Activated naive CD8-positive, alpha-beta T cell treated with anti-CD3 and anti-CD28 coated beads, Interleukin-2, amount 10 ng/mL, durations not matched to agents 7 days and 5 days (primary cell): ENCODE results near the gene OR51I1. TPM values are rescaled to one million over a fixed set of nuclear protein-coding genes. Genes with fewer than 3 reads are reported as not detected.

Experiments
- ATAC-seq: fragments of 150-1000 bp; cut with Tn5 transposase; one replicate; pipeline ENCODE4 v1.10.0; 2021; ENCODE audit warnings: low read depth, moderate library complexity
- POLR2A ChIA-PET: fragments of 350-600 bp; sonication (Branson Sonifier 250); formaldehyde crosslinking; loops from one replicate; lab custom pipeline; 2021; ENCODE audit warnings: antibody characterized with exemption; lab: Charles Lee
- DNase-seq: peaks from one replicate; pipeline ENCODE4 v3.0.0; 2021
- H3K27ac Mint-ChIP-seq: one replicate; pipeline ENCODE4 v1.8.0; 2022; ENCODE audit warnings: mild to moderate bottlenecking, mixed read lengths
- H3K27me3 Mint-ChIP-seq: one replicate; pipeline ENCODE4 v1.8.0; 2022; ENCODE audit warnings: mild to moderate bottlenecking, moderate library complexity, mixed read lengths
- H3K36me3 Mint-ChIP-seq: one replicate; pipeline ENCODE4 v1.8.0; 2021; ENCODE audit warnings: mild to moderate bottlenecking, mixed read lengths
- H3K4me1 Mint-ChIP-seq: one replicate; pipeline ENCODE4 v1.8.0; 2021; ENCODE audit warnings: mixed read lengths
- H3K4me3 Mint-ChIP-seq: one replicate; pipeline ENCODE4 v1.8.0; 2022; ENCODE audit warnings: mild to moderate bottlenecking, moderate library complexity, mixed read lengths
- H3K9me3 Mint-ChIP-seq: one replicate; pipeline ENCODE4 v1.8.0; 2021; ENCODE audit warnings: mixed read lengths
- total RNA-seq, 2 experiments: library from RNA; stranded (reverse); gene quantifications; one replicate each; pipeline ENCODE4 v1.2.3, GENCODE V29; 2021

OR51I1 gene
- total RNA-seq = not detected

GRCh38 chr11:5441414-5441813 lies at the start of gene OR51I1:
TSS of gene OR51I1 (minus strand) at chr11:5441514. CDS start at chr11:5441514, 0 bp downstream.
- peaks cover 7% of the 10 kb centered on the region for H3K27me3 Mint-ChIP-seq
- POLR2A ChIA-PET = no interaction called here
- ATAC-seq = no peak
- no peaks in the 10 kb centered on the region for H3K4me1 Mint-ChIP-seq
- H3K36me3 Mint-ChIP-seq = no peaks in the 10 kb centered on the region
- H3K9me3 Mint-ChIP-seq = no peaks in the 10 kb centered on the region
- no peak for DNase-seq
- H3K4me3 Mint-ChIP-seq = no peak within 1 kb of the TSS
- no peak within 1 kb of the TSS for H3K27ac Mint-ChIP-seq

GRCh38 chr11:5489576-5490357 lies 48.5 kb upstream of the OR51I1 start:
- Mint-ChIP-seq H3K27me3 (peaks cover 6% of the 10 kb centered on the region), H3K27ac (no peak overlapping the region), H3K36me3 (no peaks in the 10 kb centered on the region), H3K4me1 (no peaks in the 10 kb centered on the region), H3K4me3 (no peak overlapping the region), H3K9me3 (no peaks in the 10 kb centered on the region)
- POLR2A ChIA-PET = no interaction called here
- DNase-seq = no peak
- no peak for ATAC-seq

DNA sequence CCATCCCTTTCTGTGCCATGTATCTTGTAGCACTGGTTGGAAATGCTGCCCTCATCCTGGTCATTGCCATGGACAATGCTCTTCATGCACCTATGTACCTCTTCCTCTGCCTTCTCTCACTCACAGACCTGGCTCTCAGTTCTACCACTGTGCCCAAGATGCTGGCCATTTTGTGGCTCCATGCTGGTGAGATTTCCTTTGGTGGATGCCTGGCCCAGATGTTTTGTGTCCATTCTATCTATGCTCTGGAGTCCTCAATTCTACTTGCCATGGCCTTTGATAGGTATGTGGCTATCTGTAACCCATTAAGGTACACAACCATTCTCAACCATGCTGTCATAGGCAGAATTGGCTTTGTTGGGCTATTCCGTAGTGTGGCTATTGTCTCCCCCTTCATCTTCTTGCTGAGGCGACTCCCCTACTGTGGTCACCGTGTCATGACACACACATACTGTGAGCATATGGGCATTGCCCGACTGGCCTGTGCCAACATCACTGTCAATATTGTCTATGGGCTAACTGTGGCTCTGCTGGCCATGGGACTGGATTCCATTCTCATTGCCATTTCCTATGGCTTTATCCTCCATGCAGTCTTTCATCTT lies 47.6 kb upstream of the OR51I1 start:
- H3K27me3 Mint-ChIP-seq = peaks cover 6% of the 10 kb centered on the region
- ATAC-seq = no peak
- POLR2A ChIA-PET = no interaction called here
- H3K36me3 Mint-ChIP-seq = no peaks in the 10 kb centered on the region
- H3K9me3 Mint-ChIP-seq = no peaks in the 10 kb centered on the region
- H3K4me1 Mint-ChIP-seq = no peaks in the 10 kb centered on the region
- no peak for DNase-seq
- no peak overlapping the region for H3K4me3 Mint-ChIP-seq
- no peak overlapping the region for H3K27ac Mint-ChIP-seq

DNA sequence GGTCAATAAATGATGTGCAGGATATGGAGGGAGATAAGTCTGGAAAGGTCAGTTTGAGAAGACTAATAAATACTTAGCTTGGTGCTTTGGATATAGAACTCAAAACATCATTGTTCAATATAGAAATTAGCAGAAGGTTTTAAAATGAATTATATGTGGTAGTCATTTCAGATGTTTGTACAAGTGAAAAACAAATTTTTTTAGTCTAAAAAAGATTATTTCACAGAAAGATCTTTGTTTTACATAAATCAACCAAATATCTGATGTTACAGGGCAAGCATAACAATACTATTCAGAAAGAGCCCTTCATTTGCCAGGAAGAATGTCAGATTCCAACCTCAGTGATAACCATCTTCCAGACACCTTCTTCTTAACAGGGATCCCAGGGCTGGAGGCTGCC lies 47.1 kb upstream of the OR51I1 start, which contains the start of gene OR52D1:
OR52D1 (plus strand) TSS at position 301 of the 400 bp plus-strand sequence; CDS start at position 323, 22 bp downstream.
- Mint-ChIP-seq H3K4me1 (no peaks in the 10 kb centered on the region), H3K9me3 (no peaks in the 10 kb centered on the region), H3K27ac (no peak within 1 kb of the TSS), H3K4me3 (no peak within 1 kb of the TSS), H3K27me3 (peaks cover 8% of the 10 kb centered on the region), H3K36me3 (no peaks in the 10 kb centered on the region)
- DNase-seq = no peak
- POLR2A ChIA-PET = no interaction called here
- no peak for ATAC-seq

DNA sequence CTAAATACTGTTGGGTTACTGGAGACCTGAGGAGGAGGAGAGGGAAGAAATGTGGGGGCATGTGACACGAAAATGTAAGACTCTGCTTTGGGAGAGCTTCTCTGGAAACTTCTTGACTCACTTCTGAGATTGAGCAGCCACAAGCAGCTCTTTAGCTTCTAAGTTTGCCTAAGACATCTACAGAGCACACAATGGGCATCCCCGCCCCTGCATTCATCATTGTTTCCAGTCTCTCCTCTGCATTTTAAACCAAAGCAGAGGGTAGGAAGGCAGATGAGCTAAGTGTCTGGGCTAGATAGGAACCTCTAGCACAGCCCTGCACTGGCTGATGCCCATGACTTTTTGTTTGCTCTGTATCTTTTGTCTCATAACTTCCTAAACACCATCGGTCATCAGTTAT lies 45.1 kb upstream of the OR51I1 start:
- peaks cover 8% of the 10 kb centered on the region for H3K27me3 Mint-ChIP-seq
- no peak overlapping the region for H3K27ac Mint-ChIP-seq
- no peak for ATAC-seq
- DNase-seq = no peak
- H3K4me3 Mint-ChIP-seq = no peak overlapping the region
- POLR2A ChIA-PET = no interaction called here
- no peaks in the 10 kb centered on the region for H3K36me3 Mint-ChIP-seq
- no peaks in the 10 kb centered on the region for H3K4me1 Mint-ChIP-seq
- no peaks in the 10 kb centered on the region for H3K9me3 Mint-ChIP-seq

DNA sequence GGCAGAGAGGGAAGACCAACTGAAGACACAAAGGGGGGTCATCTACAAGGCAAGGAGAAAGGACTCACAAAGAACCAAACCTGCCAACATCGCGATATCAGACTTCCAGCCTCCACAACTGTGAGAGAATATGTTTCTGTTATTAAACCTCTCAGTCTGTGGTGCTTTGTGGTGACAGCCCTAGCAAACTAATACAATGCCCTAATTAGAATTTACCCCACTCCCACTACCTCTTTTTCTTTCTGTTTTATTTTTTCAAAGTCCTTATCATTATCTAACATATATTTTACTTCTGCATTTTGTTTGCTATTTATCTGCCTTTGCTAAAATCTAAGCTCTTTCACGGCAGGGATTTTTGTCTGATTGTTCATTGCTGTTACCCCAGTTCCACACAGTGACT lies 44.7 kb upstream of the OR51I1 start:
- no peak overlapping the region for H3K4me3 Mint-ChIP-seq
- POLR2A ChIA-PET = no interaction called here
- no peak overlapping the region for H3K27ac Mint-ChIP-seq
- no peak for DNase-seq
- peaks cover 8% of the 10 kb centered on the region for H3K27me3 Mint-ChIP-seq
- ATAC-seq = no peak
- no peaks in the 10 kb centered on the region for H3K36me3 Mint-ChIP-seq
- no peaks in the 10 kb centered on the region for H3K4me1 Mint-ChIP-seq
- no peaks in the 10 kb centered on the region for H3K9me3 Mint-ChIP-seq

DNA sequence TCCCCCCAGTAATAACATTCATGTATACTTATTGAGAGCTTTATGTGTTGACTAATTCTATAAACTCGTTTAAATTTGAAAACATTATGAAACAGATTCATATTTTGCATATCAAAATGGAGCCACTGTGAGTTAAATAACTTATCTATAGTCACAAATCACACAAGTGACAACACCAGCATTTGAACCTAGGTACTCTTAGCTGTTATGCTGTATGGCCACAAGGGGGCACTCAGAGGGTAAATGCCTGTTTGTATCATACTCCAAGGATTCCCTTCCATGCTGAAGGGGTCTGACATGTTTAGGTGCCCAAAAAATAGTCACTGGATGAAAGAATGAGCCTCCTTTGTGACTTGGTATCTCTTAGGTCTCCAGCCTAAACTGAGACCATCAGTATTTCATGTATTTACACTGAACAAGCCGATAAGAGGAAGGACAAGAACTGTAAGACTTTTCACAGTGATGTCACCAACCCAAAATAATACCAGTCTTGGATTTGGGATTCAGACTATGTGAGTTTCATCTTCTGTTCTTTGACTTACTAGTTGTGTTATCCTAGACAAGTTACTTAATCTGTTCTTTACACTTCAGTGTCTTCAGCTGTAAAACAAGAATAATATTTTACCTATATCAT lies 35.0 kb upstream of the OR51I1 start:
- POLR2A ChIA-PET = no interaction called here
- H3K27ac Mint-ChIP-seq = no peak overlapping the region
- no peak overlapping the region for H3K4me3 Mint-ChIP-seq
- DNase-seq (no peak), ATAC-seq (no peak)
- no peaks in the 10 kb centered on the region for H3K9me3 Mint-ChIP-seq
- H3K36me3 Mint-ChIP-seq = no peaks in the 10 kb centered on the region
- H3K4me1 Mint-ChIP-seq = no peaks in the 10 kb centered on the region
- H3K27me3 Mint-ChIP-seq = peaks cover 11% of the 10 kb centered on the region

GRCh38 chr11:5473921-5474320 lies 32.6 kb upstream of the OR51I1 start:
- POLR2A ChIA-PET = no interaction called here
- no peak for DNase-seq
- no peak overlapping the region for H3K27ac Mint-ChIP-seq
- no peak overlapping the region for H3K4me3 Mint-ChIP-seq
- peaks cover 4% of the 10 kb centered on the region for H3K4me1 Mint-ChIP-seq
- H3K36me3 Mint-ChIP-seq = no peaks in the 10 kb centered on the region
- no peak for ATAC-seq
- peaks cover 11% of the 10 kb centered on the region for H3K27me3 Mint-ChIP-seq
- H3K9me3 Mint-ChIP-seq = no peaks in the 10 kb centered on the region

DNA sequence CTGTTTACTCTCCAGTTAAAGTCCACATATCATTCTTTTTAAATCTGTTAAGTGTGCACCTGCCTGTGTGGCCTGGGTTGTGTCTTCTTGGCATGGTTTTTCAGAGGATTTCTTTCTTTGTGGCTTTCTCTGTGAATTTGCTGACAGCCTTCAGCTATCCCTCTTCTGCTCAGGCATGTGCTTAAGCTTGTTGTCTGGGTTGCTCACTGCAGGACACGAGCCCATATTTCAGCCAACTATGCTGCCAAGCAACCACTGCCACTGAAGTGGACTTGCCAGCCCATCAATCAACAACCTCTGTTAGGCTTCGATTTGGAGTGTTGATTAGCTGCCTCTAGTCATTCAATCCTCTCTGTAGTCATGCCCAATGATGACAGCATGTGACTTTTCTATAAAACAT lies 26.2 kb upstream of the OR51I1 start:
- no peaks in the 10 kb centered on the region for H3K36me3 Mint-ChIP-seq
- H3K27me3 Mint-ChIP-seq = peaks cover 3% of the 10 kb centered on the region
- H3K4me1 Mint-ChIP-seq = peaks cover 4% of the 10 kb centered on the region
- no peak for ATAC-seq
- no peak overlapping the region for H3K4me3 Mint-ChIP-seq
- no peaks in the 10 kb centered on the region for H3K9me3 Mint-ChIP-seq
- POLR2A ChIA-PET = no interaction called here
- no peak for DNase-seq
- H3K27ac Mint-ChIP-seq = no peak overlapping the region

GRCh38 chr11:5460983-5461621 lies 19.8 kb upstream of the OR51I1 start:
- no peak overlapping the region for H3K4me3 Mint-ChIP-seq
- POLR2A ChIA-PET = no interaction called here
- H3K27me3 Mint-ChIP-seq = no peaks in the 10 kb centered on the region
- H3K4me1 Mint-ChIP-seq = no peaks in the 10 kb centered on the region
- H3K9me3 Mint-ChIP-seq = no peaks in the 10 kb centered on the region
- DNase-seq = no peak
- no peaks in the 10 kb centered on the region for H3K36me3 Mint-ChIP-seq
- H3K27ac Mint-ChIP-seq = no peak overlapping the region
- ATAC-seq = no peak

GRCh38 chr11:5449432-5449831 lies 8.1 kb upstream of the OR51I1 start:
- H3K4me1 Mint-ChIP-seq = no peaks in the 10 kb centered on the region
- POLR2A ChIA-PET = no interaction called here
- peaks cover 8% of the 10 kb centered on the region for H3K27me3 Mint-ChIP-seq
- H3K36me3 Mint-ChIP-seq = no peaks in the 10 kb centered on the region
- H3K4me3 Mint-ChIP-seq = no peak overlapping the region
- H3K27ac Mint-ChIP-seq = no peak overlapping the region
- no peak for DNase-seq
- ATAC-seq = no peak
- H3K9me3 Mint-ChIP-seq = no peaks in the 10 kb centered on the region

GRCh38 chr11:5449023-5449422 lies 7.7 kb upstream of the OR51I1 start, which contains the start of gene OR51I2:
TSS of gene OR51I2 (plus strand) at chr11:5449323. CDS start at chr11:5453489, 4,166 bp downstream.
- no peaks in the 10 kb centered on the region for H3K36me3 Mint-ChIP-seq
- H3K27me3 Mint-ChIP-seq = peaks cover 8% of the 10 kb centered on the region
- no peak within 1 kb of the TSS for H3K27ac Mint-ChIP-seq
- no peaks in the 10 kb centered on the region for H3K4me1 Mint-ChIP-seq
- ATAC-seq (no peak), DNase-seq (no peak)
- H3K4me3 Mint-ChIP-seq = no peak within 1 kb of the TSS
- POLR2A ChIA-PET = no interaction called here
- no peaks in the 10 kb centered on the region for H3K9me3 Mint-ChIP-seq

DNA sequence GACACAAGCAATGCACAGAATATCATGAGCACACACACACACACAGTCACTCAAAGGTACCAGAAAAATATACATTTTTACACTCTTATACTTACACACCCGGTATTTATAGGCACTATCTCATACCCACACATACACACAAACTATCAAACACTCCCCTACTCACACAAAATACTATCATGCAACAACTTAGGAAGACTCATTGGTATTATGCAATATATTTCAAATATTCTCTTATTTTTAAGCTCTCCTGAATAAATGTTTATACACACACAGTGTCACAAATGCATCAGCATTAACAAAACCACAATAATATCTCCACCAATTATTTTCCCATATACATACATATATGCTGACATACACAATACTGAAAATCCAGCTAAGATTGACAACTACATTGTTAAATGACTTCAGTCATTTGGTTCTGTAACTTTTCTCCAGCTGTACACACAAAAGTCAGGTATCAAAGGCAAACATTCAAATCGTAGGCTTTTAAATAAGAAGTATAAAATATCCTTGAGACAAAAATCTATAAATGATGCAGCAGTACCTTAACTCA lies 2.6 kb upstream of the OR51I1 start:
- H3K36me3 Mint-ChIP-seq = no peaks in the 10 kb centered on the region
- H3K27ac Mint-ChIP-seq = no peak overlapping the region
- H3K4me1 Mint-ChIP-seq = no peaks in the 10 kb centered on the region
- no peak for ATAC-seq
- POLR2A ChIA-PET = no interaction called here
- H3K4me3 Mint-ChIP-seq = no peak overlapping the region
- peaks cover 10% of the 10 kb centered on the region for H3K27me3 Mint-ChIP-seq
- H3K9me3 Mint-ChIP-seq = no peaks in the 10 kb centered on the region
- DNase-seq = no peak
